MM.1S (cell line): ENCODE measurements around the gene MDK.

Experiments
- CTCF ChIP-seq: fragments of 300-600 bp; sonication (generic); IDR thresholded peaks from 2 replicates; pipeline ENCODE4 v1.5.1; 2016; ENCODE audit warnings: antibody characterized with exemption, low read length, mixed read lengths
- EZH2 ChIP-seq: fragments of 300-600 bp; sonication (generic); optimal IDR thresholded peaks from 2 replicates; pipeline ENCODE3; 2017; ENCODE audit warnings: low read depth, mild to moderate bottlenecking, antibody characterized with exemption, low read length, mixed read lengths

GRCh38 chr11:46372086-46372485 lies 9.4 kb upstream of the MDK start:
- TF ChIP-seq EZH2: no peak
- no peak for TF ChIP-seq CTCF
